GM19193 (cell line): ENCODE results near the gene LRRC75A.

Experiments
- POLR2A ChIP-seq: IDR thresholded peaks from 4 replicates; pipeline ENCODE4 v1.6.1; 2011; ENCODE audit not compliant: insufficient read depth, insufficient read length; ENCODE audit errors: extremely low read depth

The LRRC75A gene

GRCh38 chr17:16438557-16439302, 53.3 kb downstream of the LRRC75A start:
- TF ChIP-seq POLR2A: peak; percentile 92

GRCh38 chr17:16438173-16438556, 53.8 kb downstream of the LRRC75A start:
- no peak for TF ChIP-seq POLR2A

- TF ChIP-seq POLR2A: no peak
These were observed 54.9 kb downstream of the LRRC75A start for GRCh38 chr17:16437083-16437482.

GRCh38 chr17:16435925-16436886, 55.8 kb downstream of the LRRC75A start:
- no peak for TF ChIP-seq POLR2A

- TF ChIP-seq POLR2A: peak; percentile 32
These were observed 57.3 kb downstream of the LRRC75A start for GRCh38 chr17:16434662-16435061.

GRCh38 chr17:16433514-16433913, 58.5 kb downstream of the LRRC75A start:
- no peak for TF ChIP-seq POLR2A

- TF ChIP-seq POLR2A: no peak
These were observed 60.0 kb downstream of the LRRC75A start for GRCh38 chr17:16432017-16432416.

- no peak for TF ChIP-seq POLR2A
These were observed 61.3 kb downstream of the LRRC75A start for GRCh38 chr17:16430650-16431049.

- no peak for TF ChIP-seq POLR2A
These were observed 62.9 kb downstream of the LRRC75A start for GRCh38 chr17:16429083-16429482.

- TF ChIP-seq POLR2A: no peak
These were observed 63.7 kb downstream of the LRRC75A start for GRCh38 chr17:16428098-16428882.

GRCh38 chr17:16427020-16427419, 65.0 kb downstream of the LRRC75A start:
- no peak for TF ChIP-seq POLR2A

- no peak for TF ChIP-seq POLR2A
These were observed 66.0 kb downstream of the LRRC75A start for GRCh38 chr17:16425698-16426659.

- no peak for TF ChIP-seq POLR2A
These were observed 66.8 kb downstream of the LRRC75A start for GRCh38 chr17:16425202-16425601.

GRCh38 chr17:16423226-16423872, 68.6 kb downstream of the LRRC75A start:
- TF ChIP-seq POLR2A: no peak

GRCh38 chr17:16422416-16422815, 69.6 kb downstream of the LRRC75A start:
- no peak for TF ChIP-seq POLR2A
